Epithelial cell of proximal tubule (primary cell): ENCODE data around the gene RBM5. TPM values are rescaled to one million over a fixed set of nuclear protein-coding genes. Genes with fewer than 3 reads are reported as not detected.

Experiments
- DNase-seq: peaks from one replicate; pipeline ENCODE4 v3.0.0-alpha.2; 2011; ENCODE audit warnings: low read depth
- H3K4me3 ChIP-seq: 2 replicates; pipeline ENCODE4 v1.5.1; 2011; ENCODE audit warnings: low read depth, mild to moderate bottlenecking, low read length
- CTCF ChIP-seq: conservative IDR thresholded peaks from 2 replicates; pipeline ENCODE4 v1.5.1; 2012; ENCODE audit warnings: low read depth, mild to moderate bottlenecking, low read length
- total RNA-seq: library from RNA; depleted of rRNA; stranded (reverse); fragments of >200 nt; gene quantifications from 2 replicates; pipeline ENCODE4 v1.2.3, GENCODE V29; 2015

Gene RBM5
- total RNA-seq, 1 donor from 2014 or later: 80.7 TPM

GRCh38 chr3:50121072-50122032 lies 32.6 kb downstream of the RBM5 start:
- peak; percentile 10 for DNase-seq
- TF ChIP-seq CTCF: peak; percentile 81
- no peak overlapping the region for H3K4me3 ChIP-seq

GRCh38 chr3:50122071-50122470 lies 33.4 kb downstream of the RBM5 start:
- no peak overlapping the region for H3K4me3 ChIP-seq
- no peak for DNase-seq
- peak; percentile 42 for TF ChIP-seq CTCF

GRCh38 chr3:50122661-50123391 lies 34.1 kb downstream of the RBM5 start:
- DNase-seq: no peak
- no peak overlapping the region for H3K4me3 ChIP-seq
- no peak for TF ChIP-seq CTCF

- no peak overlapping the region for H3K4me3 ChIP-seq
- DNase-seq: no peak
- TF ChIP-seq CTCF: no peak
Observed at GRCh38 chr3:50123394-50124051, 34.8 kb downstream of the RBM5 start.

- TF ChIP-seq CTCF: no peak
- no peak overlapping the region for H3K4me3 ChIP-seq
- no peak for DNase-seq
Observed at GRCh38 chr3:50124052-50124799, 35.5 kb downstream of the RBM5 start.

GRCh38 chr3:50124800-50125178 lies 36.1 kb downstream of the RBM5 start:
- H3K4me3 ChIP-seq: no peak overlapping the region
- no peak for TF ChIP-seq CTCF
- no peak for DNase-seq
